Measurements from ENCODE around the gene CELF4. TPM values are rescaled to one million over a fixed set of nuclear protein-coding genes. Genes with fewer than 3 reads are reported as not detected.

CELF4 gene
- total RNA-seq, 3 donors from 2014 or later (not counting 1 experiment from before 2014, with no cell fraction given), result not detected

DNA sequence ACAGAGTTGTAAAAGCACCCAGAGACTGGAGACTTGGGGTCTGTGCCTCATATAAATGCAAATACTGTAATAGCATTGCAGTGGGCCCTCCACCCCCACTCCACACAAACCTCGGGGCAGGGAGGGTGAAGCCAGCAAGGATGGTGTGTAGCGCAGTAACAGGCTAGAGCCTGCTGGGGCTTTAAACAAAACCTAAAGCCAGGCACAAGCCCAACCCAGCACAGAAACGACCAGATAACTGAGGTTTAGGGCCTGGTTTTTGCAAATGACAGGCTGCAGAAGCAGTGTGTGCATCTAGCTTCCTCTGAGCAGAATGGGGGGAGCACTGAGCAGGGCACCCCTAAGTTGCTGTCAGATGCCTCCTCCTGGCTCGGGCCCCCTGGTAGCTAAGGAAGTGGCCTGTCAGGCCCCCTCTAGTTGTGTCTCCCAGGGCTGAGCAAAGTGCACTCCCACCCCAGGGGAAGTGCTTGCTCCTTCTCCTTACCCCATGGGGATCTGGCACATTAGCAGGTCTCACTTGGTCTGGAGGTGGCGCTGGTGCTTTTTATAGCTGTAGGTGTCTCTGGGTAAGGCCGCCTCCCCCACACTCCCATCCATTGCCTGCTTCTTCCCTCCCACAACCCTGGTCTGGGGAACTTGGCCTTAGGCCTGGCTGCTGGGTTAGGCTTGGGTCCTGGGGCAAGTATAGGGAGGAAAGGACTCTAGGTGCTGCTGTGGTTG is 135.1 kb downstream of the CELF4 start:
- H3K27me3 Mint-ChIP-seq (ENCODE audit: low read depth in 2 of 2), result no peaks in the 10 kb centered on the region
- TF ChIP-seq, protein P1, sequence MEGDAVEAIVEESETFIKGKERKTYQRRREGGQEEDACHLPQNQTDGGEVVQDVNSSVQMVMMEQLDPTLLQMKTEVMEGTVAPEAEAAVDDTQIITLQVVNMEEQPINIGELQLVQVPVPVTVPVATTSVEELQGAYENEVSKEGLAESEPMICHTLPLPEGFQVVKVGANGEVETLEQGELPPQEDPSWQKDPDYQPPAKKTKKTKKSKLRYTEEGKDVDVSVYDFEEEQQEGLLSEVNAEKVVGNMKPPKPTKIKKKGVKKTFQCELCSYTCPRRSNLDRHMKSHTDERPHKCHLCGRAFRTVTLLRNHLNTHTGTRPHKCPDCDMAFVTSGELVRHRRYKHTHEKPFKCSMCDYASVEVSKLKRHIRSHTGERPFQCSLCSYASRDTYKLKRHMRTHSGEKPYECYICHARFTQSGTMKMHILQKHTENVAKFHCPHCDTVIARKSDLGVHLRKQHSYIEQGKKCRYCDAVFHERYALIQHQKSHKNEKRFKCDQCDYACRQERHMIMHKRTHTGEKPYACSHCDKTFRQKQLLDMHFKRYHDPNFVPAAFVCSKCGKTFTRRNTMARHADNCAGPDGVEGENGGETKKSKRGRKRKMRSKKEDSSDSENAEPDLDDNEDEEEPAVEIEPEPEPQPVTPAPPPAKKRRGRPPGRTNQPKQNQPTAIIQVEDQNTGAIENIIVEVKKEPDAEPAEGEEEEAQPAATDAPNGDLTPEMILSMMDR (IDR thresholded peaks at IDR 0.05), result no peak
- no peak overlapping the region for H3K4me3 Mint-ChIP-seq

DNA sequence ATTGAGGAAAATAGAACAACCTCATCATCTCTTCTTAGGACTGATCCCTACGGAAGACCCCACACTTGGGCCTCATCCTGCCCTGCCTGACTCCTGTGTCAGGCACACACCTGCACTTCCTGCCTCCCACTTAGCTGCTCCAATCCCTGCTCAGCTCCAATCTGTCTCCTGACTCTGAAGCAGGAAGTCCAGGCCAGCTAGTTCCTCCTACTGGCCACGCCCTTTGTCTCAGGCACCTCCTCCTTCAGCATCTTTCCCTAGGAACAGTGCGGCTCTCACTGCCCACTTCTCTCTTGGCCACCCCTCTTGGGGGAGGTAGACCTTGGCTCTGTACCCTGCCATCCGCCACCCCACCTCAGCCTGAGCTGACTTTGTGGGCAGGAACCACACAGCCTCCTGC is 135.8 kb downstream of the CELF4 start:
- intact Hi-C loops (cut with micrococcal nuclease), result no loop called here
- peaks cover 0 to 7% of the 10 kb centered on the region in 2 donors for H3K4me1 Mint-ChIP-seq
- H3K27ac ChIP-seq (ENCODE audit: low read length), result no peak overlapping the region
- H3K27me3 ChIP-seq (ENCODE audit: control insufficient read depth, insufficient read depth, low read length), result no peaks in the 10 kb centered on the region
- TF ChIP-seq, protein P1 (IDR thresholded peaks at IDR 0.05), result no peak
- no peaks in the 10 kb centered on the region for H3K9me3 Mint-ChIP-seq
- no peaks in the 10 kb centered on the region for H3K4me1 ChIP-seq (ENCODE audit: control insufficient read depth, insufficient read depth, low read length)
- no peak overlapping the region for H3K4me3 Mint-ChIP-seq
- no peak overlapping the region for H3K4me3 ChIP-seq (ENCODE audit: low read length)
- H3K36me3 ChIP-seq (ENCODE audit: control insufficient read depth, insufficient read depth, low read length), result no peaks in the 10 kb centered on the region
- H3K27me3 Mint-ChIP-seq (ENCODE audit: low read depth in 2 of 2), result no peaks in the 10 kb centered on the region
- WGBS (ENCODE audit: insufficient coverage), result 81% methylated on average over 4 of the region's 4 CpGs
- ATAC-seq (no peak), DNase-seq (no peak)
- no peaks in the 10 kb centered on the region for H3K9me3 ChIP-seq (ENCODE audit: control insufficient read depth, insufficient read depth, low read length)
- no peak overlapping the region for H3K27ac Mint-ChIP-seq
- H3K36me3 Mint-ChIP-seq, result no peaks in the 10 kb centered on the region

More for the DNA sequence above, 135.1 kb downstream of the CELF4 start:
- no peaks in the 10 kb centered on the region for H3K4me1 ChIP-seq (ENCODE audit: control insufficient read depth, insufficient read depth, low read length)
- no peak overlapping the region for H3K4me3 ChIP-seq (ENCODE audit: low read length)
- H3K27me3 ChIP-seq (ENCODE audit: control insufficient read depth, insufficient read depth, low read length), result no peaks in the 10 kb centered on the region
- H3K9me3 ChIP-seq (ENCODE audit: control insufficient read depth, insufficient read depth, low read length), result no peaks in the 10 kb centered on the region
- Mint-ChIP-seq H3K27ac (no peak overlapping the region), H3K9me3 (no peaks in the 10 kb centered on the region), H3K36me3 (no peaks in the 10 kb centered on the region), H3K4me1 (peaks cover 0 to 8% of the 10 kb centered on the region in 2 donors)
- no peaks in the 10 kb centered on the region for H3K36me3 ChIP-seq (ENCODE audit: control insufficient read depth, insufficient read depth, low read length)
- WGBS (ENCODE audit: insufficient coverage), result 56% methylated on average over 4 of the region's 6 CpGs
- intact Hi-C loops (cut with micrococcal nuclease), result no loop called here
- DNase-seq, result no peak
- H3K27ac ChIP-seq (ENCODE audit: low read length), result no peak overlapping the region
- no peak for ATAC-seq

- H3K36me3 ChIP-seq (ENCODE audit: control insufficient read depth, insufficient read depth, low read length), result no peaks in the 10 kb centered on the region
- H3K9me3 Mint-ChIP-seq, result no peaks in the 10 kb centered on the region
- H3K4me3 Mint-ChIP-seq, result no peak overlapping the region
- peaks cover 0 to 9% of the 10 kb centered on the region in 2 donors for H3K4me1 Mint-ChIP-seq
- no peak for ATAC-seq
- no peak overlapping the region for H3K27ac ChIP-seq (ENCODE audit: low read length)
- H3K36me3 Mint-ChIP-seq, result no peaks in the 10 kb centered on the region
- no peak overlapping the region for H3K4me3 ChIP-seq (ENCODE audit: low read length)
- TF ChIP-seq, protein P1 (IDR thresholded peaks at IDR 0.05), result no peak
- WGBS (ENCODE audit: insufficient coverage), result 73% methylated on average over 6 of the region's 7 CpGs
- intact Hi-C loops (cut with micrococcal nuclease), result no loop called here
- no peak for DNase-seq
- no peaks in the 10 kb centered on the region for H3K9me3 ChIP-seq (ENCODE audit: control insufficient read depth, insufficient read depth, low read length)
- no peaks in the 10 kb centered on the region for H3K27me3 Mint-ChIP-seq (ENCODE audit: low read depth in 2 of 2)
- no peaks in the 10 kb centered on the region for H3K27me3 ChIP-seq (ENCODE audit: control insufficient read depth, insufficient read depth, low read length)
- H3K27ac Mint-ChIP-seq, result no peak overlapping the region
- H3K4me1 ChIP-seq (ENCODE audit: control insufficient read depth, insufficient read depth, low read length), result no peaks in the 10 kb centered on the region
These were observed 137.2 kb downstream of the CELF4 start for GRCh38 chr18:37428288-37428974.
